AG04449 (cell line): ENCODE results near the gene ZNF331.

Experiments used
- CTCF ChIA-PET: fragments of 350-600 bp; formaldehyde crosslinking; extraction: SDS; loops from one replicate; lab custom pipeline; 2021; ENCODE audit warnings: antibody characterized with exemption; lab: Yijun Ruan, JAX
- POLR2A ChIA-PET: fragments of 400-600, 350-600 bp; formaldehyde crosslinking; extraction: SDS; loops from one replicate; lab custom pipeline; 2020; ENCODE audit warnings: antibody characterized with exemption, inconsistent platforms; lab: Yijun Ruan, JAX
- DNase-seq: peaks from one replicate; pipeline ENCODE4 v3.0.0-alpha.2; 2010; ENCODE audit warnings: low read depth, low spot score
- H3K4me3 ChIP-seq: 2 replicates; pipeline ENCODE4 v1.5.1; 2011; ENCODE audit warnings: low read depth, mild to moderate bottlenecking, control low read depth, low read length
- TF ChIP-seq, protein P1 (sequence below): IDR thresholded peaks from one replicate; pipeline ENCODE4 v1.5.1; 2011; ENCODE audit warnings: mild to moderate bottlenecking, moderate library complexity, low read length, control low read depth, inconsistent platforms; ENCODE audit not compliant: insufficient read depth; ENCODE audit errors: missing control alignments

ZNF331 gene

GRCh38 chr19:53580871-53581835 lies 43.2 kb downstream of the ZNF331 start:
- ChIA-PET CTCF (no interaction called here), POLR2A (no interaction called here)
- DNase-seq, result no peak
- TF ChIP-seq, protein P1, sequence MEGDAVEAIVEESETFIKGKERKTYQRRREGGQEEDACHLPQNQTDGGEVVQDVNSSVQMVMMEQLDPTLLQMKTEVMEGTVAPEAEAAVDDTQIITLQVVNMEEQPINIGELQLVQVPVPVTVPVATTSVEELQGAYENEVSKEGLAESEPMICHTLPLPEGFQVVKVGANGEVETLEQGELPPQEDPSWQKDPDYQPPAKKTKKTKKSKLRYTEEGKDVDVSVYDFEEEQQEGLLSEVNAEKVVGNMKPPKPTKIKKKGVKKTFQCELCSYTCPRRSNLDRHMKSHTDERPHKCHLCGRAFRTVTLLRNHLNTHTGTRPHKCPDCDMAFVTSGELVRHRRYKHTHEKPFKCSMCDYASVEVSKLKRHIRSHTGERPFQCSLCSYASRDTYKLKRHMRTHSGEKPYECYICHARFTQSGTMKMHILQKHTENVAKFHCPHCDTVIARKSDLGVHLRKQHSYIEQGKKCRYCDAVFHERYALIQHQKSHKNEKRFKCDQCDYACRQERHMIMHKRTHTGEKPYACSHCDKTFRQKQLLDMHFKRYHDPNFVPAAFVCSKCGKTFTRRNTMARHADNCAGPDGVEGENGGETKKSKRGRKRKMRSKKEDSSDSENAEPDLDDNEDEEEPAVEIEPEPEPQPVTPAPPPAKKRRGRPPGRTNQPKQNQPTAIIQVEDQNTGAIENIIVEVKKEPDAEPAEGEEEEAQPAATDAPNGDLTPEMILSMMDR, result no peak
- H3K4me3 ChIP-seq, result no peak overlapping the region

DNA sequence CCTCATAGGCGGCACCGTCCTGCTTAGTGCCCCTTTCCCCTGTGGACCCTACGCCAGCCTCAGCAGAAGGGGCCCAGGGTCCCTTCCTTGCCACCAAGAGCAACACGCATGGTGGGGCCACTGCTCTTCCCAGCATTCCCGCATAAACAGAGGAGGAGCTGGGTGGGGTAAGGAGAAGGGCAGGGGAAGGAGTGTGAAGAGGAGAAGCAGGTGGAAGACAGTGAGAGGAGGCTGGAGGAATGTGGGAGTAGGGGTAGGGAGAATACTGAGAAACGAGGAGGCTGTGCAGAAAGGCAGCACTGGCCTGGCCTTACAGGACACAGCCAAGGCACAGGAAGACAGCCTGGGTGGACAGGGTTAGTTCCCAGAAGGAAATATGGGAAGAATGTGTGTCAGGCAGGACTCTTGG lies 43.9 kb downstream of the ZNF331 start:
- no peak overlapping the region for H3K4me3 ChIP-seq
- CTCF ChIA-PET, result no interaction called here
- TF ChIP-seq, protein P1, result no peak
- no peak for DNase-seq
- POLR2A ChIA-PET, result no interaction called here

GRCh38 chr19:53583181-53583580 lies 45.2 kb downstream of the ZNF331 start:
- DNase-seq, result no peak
- POLR2A ChIA-PET, result no interaction called here
- H3K4me3 ChIP-seq, result no peak overlapping the region
- TF ChIP-seq, protein P1, result no peak
- CTCF ChIA-PET, result no interaction called here

DNA sequence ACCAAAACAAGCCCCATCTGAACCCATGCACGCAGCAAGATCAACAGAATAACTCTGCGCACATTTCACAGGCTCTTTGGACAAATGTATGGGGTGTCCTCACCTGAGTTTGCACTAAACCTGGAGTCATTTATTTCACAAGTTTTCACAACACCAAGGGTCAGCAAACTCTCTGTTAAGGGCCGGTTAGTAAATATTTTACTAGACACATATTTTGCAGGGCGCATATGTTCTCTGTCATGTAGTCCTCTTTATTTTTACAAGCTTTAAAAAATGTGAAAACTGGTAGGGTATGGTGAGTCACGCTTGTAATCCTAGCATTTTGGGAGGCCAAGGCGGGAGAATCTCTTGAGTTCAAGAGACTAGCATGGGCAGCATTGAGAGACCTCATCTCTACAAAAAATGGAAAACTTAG lies 48.3 kb downstream of the ZNF331 start:
- ChIA-PET CTCF (no interaction called here), POLR2A (no interaction called here)
- TF ChIP-seq, protein P1, result no peak
- H3K4me3 ChIP-seq, result no peak overlapping the region
- DNase-seq, result no peak

DNA sequence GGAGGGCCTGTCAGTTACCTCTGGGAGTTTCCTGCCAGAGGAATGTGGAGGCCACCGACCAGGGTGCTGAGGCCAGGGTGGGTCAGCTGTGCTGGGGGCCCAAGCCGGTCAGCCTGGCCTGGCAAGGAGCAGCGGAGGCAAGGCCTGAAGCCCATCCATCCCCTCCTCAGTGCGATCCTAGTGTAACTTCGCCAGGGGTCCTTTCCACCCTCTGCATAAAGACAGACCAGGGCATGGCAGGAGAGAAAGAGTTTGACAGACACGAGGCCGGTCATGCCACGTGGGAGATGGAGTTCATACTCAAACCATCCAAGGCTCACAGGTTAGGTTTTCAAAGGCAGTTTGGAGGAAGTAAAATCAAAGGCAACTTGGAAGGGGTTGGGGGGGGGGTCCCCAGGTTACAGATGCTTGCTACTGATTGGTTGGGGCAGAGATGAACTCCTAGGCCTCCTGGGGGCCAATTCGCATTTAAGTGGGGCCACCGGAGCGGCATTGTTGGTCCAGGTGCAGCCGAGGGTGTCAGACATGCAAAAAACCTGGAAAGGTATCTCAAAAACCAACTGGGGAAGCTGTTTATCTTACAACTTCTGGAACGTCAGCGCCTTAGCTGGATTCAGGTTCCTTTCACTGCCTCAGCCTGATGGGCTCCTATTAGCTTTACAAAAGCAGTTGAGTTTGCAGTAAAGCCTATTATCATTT lies 57.0 kb downstream of the ZNF331 start:
- ChIA-PET CTCF (no interaction called here), POLR2A (no interaction called here)
- TF ChIP-seq, protein P1, result no peak
- no peak for DNase-seq
- H3K4me3 ChIP-seq, result no peak overlapping the region

DNA sequence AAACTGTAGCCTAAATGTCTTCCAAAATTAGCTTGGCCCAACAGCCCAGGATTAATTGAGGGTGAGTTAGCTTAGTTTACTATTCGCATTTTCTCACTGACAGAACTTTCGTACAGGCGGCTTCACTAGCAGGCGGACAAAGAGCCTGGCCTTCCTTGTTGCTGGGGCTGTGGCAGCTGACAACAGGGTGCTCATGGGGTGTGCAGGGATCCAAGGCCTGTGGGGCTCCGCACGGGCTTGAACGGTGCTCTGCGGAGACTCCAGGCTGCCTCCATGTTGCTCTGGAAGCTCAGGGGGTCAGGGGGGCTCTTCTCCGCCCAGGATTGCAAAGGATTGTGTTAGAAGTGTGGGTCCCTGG lies 57.5 kb downstream of the ZNF331 start:
- ChIA-PET CTCF (no interaction called here), POLR2A (no interaction called here)
- TF ChIP-seq, protein P1, result no peak
- no peak overlapping the region for H3K4me3 ChIP-seq
- DNase-seq, result no peak
